Measurements from ENCODE around the gene SFT2D2. TPM values are rescaled to one million over a fixed set of nuclear protein-coding genes. Genes with fewer than 3 reads are reported as not detected.

SFT2D2 gene
- total and polyA plus RNA-seq, 2 of the 8 experiments (the other 6 are each of a cell fraction or from before 2014, with no cell fraction given): 9.0 to 29.0 TPM

DNA sequence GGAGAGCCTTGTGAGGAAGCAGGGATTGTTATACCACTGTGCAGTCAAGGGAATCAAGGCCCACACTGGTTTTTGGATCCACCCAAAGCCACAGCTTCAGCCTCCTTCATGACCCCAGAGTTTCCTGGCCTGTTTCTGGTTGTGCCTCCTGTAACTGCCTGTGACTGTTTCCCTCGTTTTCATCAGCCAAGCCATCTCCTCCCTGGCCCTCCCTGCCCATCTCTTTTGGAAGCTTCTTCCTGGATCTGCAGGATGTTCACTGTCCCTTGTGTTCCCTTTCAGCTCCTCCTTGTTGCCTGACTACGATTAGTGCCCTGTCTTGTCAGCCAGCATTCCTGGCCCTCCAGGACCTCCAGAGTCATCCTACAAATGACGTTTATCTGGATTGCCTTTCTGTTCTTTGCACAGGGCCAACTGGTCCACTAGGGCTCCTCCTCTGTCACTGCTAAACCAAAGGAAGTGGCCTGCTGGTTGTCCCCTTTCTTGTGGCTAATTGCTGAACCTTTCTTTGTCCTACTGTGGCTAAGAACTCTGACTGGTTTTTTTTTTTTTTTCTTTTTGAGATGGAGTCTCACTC lies 17.9 kb downstream of the SFT2D2 start:
- no peak overlapping the region for H2AFZ ChIP-seq (ENCODE audit: low read length)
- H3K79me2 ChIP-seq (ENCODE audit: control insufficient read depth in 1 of 2, insufficient read depth in 2 of 2, low read length in 2 of 2): no peaks in the 10 kb centered on the region
- FAIRE-seq (no peak), DNase-seq (ENCODE audit: low read depth in 1 of 2, low spot score in 2 of 2) (no peak)
- no peak overlapping the region for H3K14ac ChIP-seq (ENCODE audit: insufficient read length)
- H3K27me3 ChIP-seq (replicated peaks in 1 of 4; ENCODE audit: control insufficient read depth in 3 of 4, extremely low read depth in 1 of 4, insufficient read depth in 3 of 4, low read length in 3 of 4): no peaks in the 10 kb centered on the region
- no peaks in the 10 kb centered on the region for H3K9me3 ChIP-seq (ENCODE audit: insufficient read depth in 2 of 2, low read depth in 1 of 2, low read length in 1 of 2)
- no peak overlapping the region for H2BK120ac ChIP-seq (replicated peaks; ENCODE audit: low read depth, low read length)
- H2BK12ac ChIP-seq (ENCODE audit: low read depth, low read length): no peak overlapping the region
- H3K56ac ChIP-seq (replicated peaks; ENCODE audit: insufficient read length, low read depth, low read length): no peak overlapping the region
- ChIA-PET CTCF (ENCODE audit: partially characterized antibody) (interaction anchor here (0.6 to 1.6 kb wide), 6 partner anchors 8 to 183 kb away, joined by 3 to 10 read pairs (median 4); no protein-coding TSS in a partner anchor), POLR2A (ENCODE audit: partially characterized antibody) (interaction anchor here (1.0 kb wide), 1 partner anchor 11 kb away, joined by 3 read pairs; no protein-coding TSS in a partner anchor)
- H3K4me2 ChIP-seq (ENCODE audit: insufficient read depth in 1 of 2, low read depth in 2 of 2, low read length in 2 of 2): no peak overlapping the region
- no peak overlapping the region for H3K4ac ChIP-seq (replicated peaks; ENCODE audit: insufficient read length, low read depth, low read length)
- no peak overlapping the region for H4K8ac ChIP-seq (ENCODE audit: extremely low read depth, insufficient read depth, low read length)
- H3K23me2 ChIP-seq (ENCODE audit: low read depth, low read length): no peaks in the 10 kb centered on the region
- H3K23ac ChIP-seq (ENCODE audit: insufficient read length): no peak overlapping the region
- no peak overlapping the region for H2BK15ac ChIP-seq (ENCODE audit: low read length)
- no peak overlapping the region for H3K18ac ChIP-seq (ENCODE audit: extremely low read depth, low read length)
- no peak overlapping the region for H2AK5ac ChIP-seq (ENCODE audit: low read depth, low read length)
- H3K9ac ChIP-seq (replicated peaks in 1 of 4; ENCODE audit: extremely low read depth in 1 of 4, low read depth in 3 of 4, low read length in 3 of 4): no peak overlapping the region
- H2BK5ac ChIP-seq (ENCODE audit: low read depth, low read length): no peak overlapping the region; the same call in 1 of the 2 replicates
- H4K91ac ChIP-seq (replicated peaks; ENCODE audit: insufficient read length, low read length): no peak overlapping the region
- WGBS, 2 experiments (ENCODE audit: extremely low coverage in 1 of 2, insufficient coverage in 1 of 2, insufficient read length in 1 of 2, insufficient replicate concordance in 2 of 2, low coverage in 1 of 2, low lambda C conversion rate in 2 of 2, missing lambda C conversion rate in 1 of 2): 86% methylated on average over 3 of the region's 3 CpGs; no CpG with 5 or more reads in 1 of the 2 experiments
- no peaks in the 10 kb centered on the region for H4K20me1 ChIP-seq (replicated peaks in 1 of 2; ENCODE audit: control insufficient read depth in 1 of 2, insufficient read depth in 2 of 2, low read length in 2 of 2)
- H3K4me3 ChIP-seq (ENCODE audit: extremely low read depth in 1 of 4, insufficient read depth in 2 of 4, low read depth in 3 of 4, low read length in 4 of 4): no peak overlapping the region
- no peak overlapping the region for H4K5ac ChIP-seq (ENCODE audit: insufficient read length, low read depth, low read length)
- H3K4me1 ChIP-seq (replicated peaks in 1 of 4; ENCODE audit: control insufficient read depth in 3 of 4, insufficient read depth in 4 of 4, low read length in 3 of 4): peaks cover 0 to 4% (median 1%) of the 10 kb centered on the region in 4 experiments; a peak in 2 of 7 replicates
- no peak overlapping the region for H2BK20ac ChIP-seq (ENCODE audit: low read length)
- peaks cover 7 to 25% (median 10%) of the 10 kb centered on the region in 4 experiments; a peak in 7 of 8 replicates for H3K36me3 ChIP-seq (ENCODE audit: control insufficient read depth in 2 of 4, insufficient read depth in 4 of 4, low read length in 3 of 4)
- no peak overlapping the region for H3K27ac ChIP-seq (ENCODE audit: low read depth, low read length)
- no peaks in the 10 kb centered on the region for H3K79me1 ChIP-seq (ENCODE audit: low read depth, low read length)
- TF ChIP-seq HDAC6 (IDR thresholded peaks at IDR 0.05; ENCODE audit: low read depth, low read length): no peak
- TF ChIP-seq, protein P1, sequence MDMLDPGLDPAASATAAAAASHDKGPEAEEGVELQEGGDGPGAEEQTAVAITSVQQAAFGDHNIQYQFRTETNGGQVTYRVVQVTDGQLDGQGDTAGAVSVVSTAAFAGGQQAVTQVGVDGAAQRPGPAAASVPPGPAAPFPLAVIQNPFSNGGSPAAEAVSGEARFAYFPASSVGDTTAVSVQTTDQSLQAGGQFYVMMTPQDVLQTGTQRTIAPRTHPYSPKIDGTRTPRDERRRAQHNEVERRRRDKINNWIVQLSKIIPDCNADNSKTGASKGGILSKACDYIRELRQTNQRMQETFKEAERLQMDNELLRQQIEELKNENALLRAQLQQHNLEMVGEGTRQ (IDR thresholded peaks at IDR 0.05; ENCODE audit: low read length): no peak
- TF ChIP-seq POLR2AphosphoS5 (IDR thresholded peaks at IDR 0.05; ENCODE audit: low read depth, low read length): no peak
- TF ChIP-seq SIRT6 (IDR thresholded peaks at IDR 0.05; ENCODE audit: low read length): no peak
- TF ChIP-seq RAD21 (IDR thresholded peaks at IDR 0.05 in 1 of 2, conservative IDR thresholded peaks at IDR 0.05 in 1 of 2; ENCODE audit: low read depth in 2 of 2, low read length in 2 of 2): no peak
- TF ChIP-seq, protein P2, sequence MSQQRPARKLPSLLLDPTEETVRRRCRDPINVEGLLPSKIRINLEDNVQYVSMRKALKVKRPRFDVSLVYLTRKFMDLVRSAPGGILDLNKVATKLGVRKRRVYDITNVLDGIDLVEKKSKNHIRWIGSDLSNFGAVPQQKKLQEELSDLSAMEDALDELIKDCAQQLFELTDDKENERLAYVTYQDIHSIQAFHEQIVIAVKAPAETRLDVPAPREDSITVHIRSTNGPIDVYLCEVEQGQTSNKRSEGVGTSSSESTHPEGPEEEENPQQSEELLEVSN (IDR thresholded peaks at IDR 0.05): no peak
- TF ChIP-seq KDM5A (IDR thresholded peaks at IDR 0.05; ENCODE audit: low read length): no peak
- no peak for TF ChIP-seq FOSL1 (IDR thresholded peaks at IDR 0.05; ENCODE audit: insufficient read depth, low read depth, low read length)
- TF ChIP-seq GTF2F1 (IDR thresholded peaks at IDR 0.05; ENCODE audit: borderline replicate concordance, low read depth, low read length): no peak
- no peak for TF ChIP-seq TAF7 (optimal IDR thresholded peaks at IDR 0.05; ENCODE audit: borderline replicate concordance, low read depth, low read length)
- no peak for TF ChIP-seq CTBP2 (IDR thresholded peaks at IDR 0.05; ENCODE audit: borderline replicate concordance, insufficient read depth, insufficient read length, low read length)

Measured in H1 (cell line).